ENCODE results near the gene PDGFD. TPM values are rescaled to one million over a fixed set of nuclear protein-coding genes. Genes with fewer than 3 reads are reported as not detected.

The PDGFD gene
- total and polyA plus RNA-seq, 2 donors (not counting 1 experiment from before 2014, with no cell fraction given), result 0.07 to 0.71 TPM

DNA sequence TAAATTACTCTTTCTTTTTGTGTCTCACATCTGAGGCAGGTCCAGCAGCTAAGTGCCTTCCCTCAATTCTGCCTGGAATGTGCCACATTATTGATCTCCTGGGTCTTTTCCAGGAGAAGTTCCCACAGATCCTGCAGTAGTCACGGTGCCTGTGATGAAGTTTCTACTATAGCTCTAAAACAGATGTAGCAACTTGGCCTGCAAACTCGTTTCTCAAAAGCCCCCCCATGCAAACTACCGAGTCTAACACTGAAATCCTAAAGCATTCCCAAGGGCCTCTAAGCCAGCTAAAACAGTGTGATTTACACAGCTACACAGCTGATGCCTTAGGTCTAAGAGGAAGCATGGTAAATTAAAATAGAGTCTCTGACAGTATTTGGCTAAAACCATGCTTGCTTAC, 73.2 kb downstream of the PDGFD start:
- Histone ChIP-seq H3K4me3 (ENCODE audit: control extremely low read depth in 1 of 5, extremely low read depth in 1 of 5, insufficient read depth in 1 of 5, low read depth in 2 of 5, low read length in 4 of 5) (no peak overlapping the region), H3K79me2 (ENCODE audit: control insufficient read depth, insufficient read depth, low read length) (no peaks in the 10 kb centered on the region), H3K4me1 (ENCODE audit: control insufficient read depth in 2 of 2, insufficient read depth in 2 of 2, low read length in 2 of 2) (no peaks in the 10 kb centered on the region), H2AFZ (ENCODE audit: insufficient read depth, low read depth, low read length, poor library complexity, severe bottlenecking) (no peak overlapping the region), H3K9me3 (ENCODE audit: control extremely low read depth in 1 of 3, control insufficient read depth in 2 of 3, insufficient read depth in 1 of 3, low read length in 2 of 3) (peaks cover 0 to 1% (median 0%) of the 10 kb centered on the region in 3 donors), H3K4me2 (replicated peaks; ENCODE audit: low read depth, low read length, poor library complexity, severe bottlenecking) (no peak overlapping the region), H3K9ac (ENCODE audit: low read length) (no peak overlapping the region), H3K27me3 (replicated peaks in 1 of 4; ENCODE audit: control extremely low read depth in 1 of 4, control insufficient read depth in 3 of 4, insufficient read depth in 4 of 4, low read length in 3 of 4) (no peaks in the 10 kb centered on the region), H4K20me1 (ENCODE audit: control insufficient read depth, insufficient read depth, low read length, poor library complexity, severe bottlenecking) (no peaks in the 10 kb centered on the region), H3K27ac (ENCODE audit: low read length in 2 of 2) (no peak overlapping the region), H3K36me3 (replicated peaks in 1 of 2; ENCODE audit: control extremely low read depth in 1 of 2, control insufficient read depth in 1 of 2, extremely low read depth in 1 of 2, insufficient read depth in 2 of 2, low read length in 1 of 2) (no peaks in the 10 kb centered on the region)
- Mint-ChIP-seq H3K4me3 (no peak overlapping the region), H3K9me3 (ENCODE audit: insufficient read depth) (no peaks in the 10 kb centered on the region), H3K27ac (no peak overlapping the region), H3K4me1 (peaks cover 4% of the 10 kb centered on the region), H3K27me3 (no peaks in the 10 kb centered on the region)
- CTCF ChIA-PET, result no interaction called here
- WGBS (ENCODE audit: insufficient coverage), result 100% methylated on average over 1 of the region's 3 CpGs
- ATAC-seq (ENCODE audit: low read depth) (no peak), DNase-seq (no peak)
- POLR2A ChIA-PET, result no interaction called here
- TF ChIP-seq, protein P1, sequence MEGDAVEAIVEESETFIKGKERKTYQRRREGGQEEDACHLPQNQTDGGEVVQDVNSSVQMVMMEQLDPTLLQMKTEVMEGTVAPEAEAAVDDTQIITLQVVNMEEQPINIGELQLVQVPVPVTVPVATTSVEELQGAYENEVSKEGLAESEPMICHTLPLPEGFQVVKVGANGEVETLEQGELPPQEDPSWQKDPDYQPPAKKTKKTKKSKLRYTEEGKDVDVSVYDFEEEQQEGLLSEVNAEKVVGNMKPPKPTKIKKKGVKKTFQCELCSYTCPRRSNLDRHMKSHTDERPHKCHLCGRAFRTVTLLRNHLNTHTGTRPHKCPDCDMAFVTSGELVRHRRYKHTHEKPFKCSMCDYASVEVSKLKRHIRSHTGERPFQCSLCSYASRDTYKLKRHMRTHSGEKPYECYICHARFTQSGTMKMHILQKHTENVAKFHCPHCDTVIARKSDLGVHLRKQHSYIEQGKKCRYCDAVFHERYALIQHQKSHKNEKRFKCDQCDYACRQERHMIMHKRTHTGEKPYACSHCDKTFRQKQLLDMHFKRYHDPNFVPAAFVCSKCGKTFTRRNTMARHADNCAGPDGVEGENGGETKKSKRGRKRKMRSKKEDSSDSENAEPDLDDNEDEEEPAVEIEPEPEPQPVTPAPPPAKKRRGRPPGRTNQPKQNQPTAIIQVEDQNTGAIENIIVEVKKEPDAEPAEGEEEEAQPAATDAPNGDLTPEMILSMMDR (IDR thresholded peaks at IDR 0.05), result no peak
- TF ChIP-seq EZH2 (IDR thresholded peaks at IDR 0.05; ENCODE audit: borderline replicate concordance, insufficient read depth, low read depth, low read length, poor library complexity, severe bottlenecking), result no peak
- intact Hi-C loops (cut with micrococcal nuclease), result no loop called here

DNA sequence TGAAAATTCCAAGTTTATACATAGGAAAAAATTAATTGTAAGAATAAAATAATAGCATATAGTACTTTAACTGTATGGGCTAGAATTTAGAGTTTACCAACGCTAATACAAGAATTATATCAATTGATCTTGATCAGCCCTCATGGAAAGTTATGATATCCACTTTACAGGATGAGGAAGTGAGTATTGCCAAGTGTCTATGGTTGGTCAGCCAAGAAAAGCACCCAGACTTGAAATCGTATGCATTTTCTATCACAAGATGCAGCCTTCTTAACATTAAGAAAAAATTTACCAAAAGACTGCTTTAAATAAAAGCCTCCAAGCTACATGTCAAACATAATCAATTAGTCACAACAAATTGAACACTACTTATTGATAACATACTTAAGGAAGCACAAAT, 74.5 kb downstream of the PDGFD start:
- no peak for ATAC-seq (ENCODE audit: low read depth)

More for the DNA sequence above, 74.5 kb downstream of the PDGFD start:
- Histone ChIP-seq H3K36me3 (replicated peaks in 1 of 2; ENCODE audit: control extremely low read depth in 1 of 2, control insufficient read depth in 1 of 2, extremely low read depth in 1 of 2, insufficient read depth in 2 of 2, low read length in 1 of 2) (no peaks in the 10 kb centered on the region), H3K4me1 (ENCODE audit: control insufficient read depth in 2 of 2, insufficient read depth in 2 of 2, low read length in 2 of 2) (no peaks in the 10 kb centered on the region), H3K27ac (ENCODE audit: low read length in 2 of 2) (no peak overlapping the region), H4K20me1 (ENCODE audit: control insufficient read depth, insufficient read depth, low read length, poor library complexity, severe bottlenecking) (no peaks in the 10 kb centered on the region), H3K9ac (ENCODE audit: low read length) (no peak overlapping the region), H2AFZ (ENCODE audit: insufficient read depth, low read depth, low read length, poor library complexity, severe bottlenecking) (no peak overlapping the region), H3K27me3 (replicated peaks in 1 of 4; ENCODE audit: control extremely low read depth in 1 of 4, control insufficient read depth in 3 of 4, insufficient read depth in 4 of 4, low read length in 3 of 4) (no peaks in the 10 kb centered on the region), H3K4me3 (ENCODE audit: control extremely low read depth in 1 of 5, extremely low read depth in 1 of 5, insufficient read depth in 1 of 5, low read depth in 2 of 5, low read length in 4 of 5) (no peak overlapping the region), H3K9me3 (ENCODE audit: control extremely low read depth in 1 of 3, control insufficient read depth in 2 of 3, insufficient read depth in 1 of 3, low read length in 2 of 3) (peaks cover 0 to 1% (median 0%) of the 10 kb centered on the region in 3 donors), H3K79me2 (ENCODE audit: control insufficient read depth, insufficient read depth, low read length) (no peaks in the 10 kb centered on the region), H3K4me2 (replicated peaks; ENCODE audit: low read depth, low read length, poor library complexity, severe bottlenecking) (no peak overlapping the region)
- peaks cover 4% of the 10 kb centered on the region for H3K4me1 Mint-ChIP-seq
- H3K9me3 Mint-ChIP-seq (ENCODE audit: insufficient read depth), result no peaks in the 10 kb centered on the region
- H3K4me3 Mint-ChIP-seq, result no peak overlapping the region
- no peak for DNase-seq
- intact Hi-C loops (cut with micrococcal nuclease), result no loop called here
- TF ChIP-seq, protein P1 (IDR thresholded peaks at IDR 0.05), result no peak
- no peak for TF ChIP-seq EZH2 (IDR thresholded peaks at IDR 0.05; ENCODE audit: borderline replicate concordance, insufficient read depth, low read depth, low read length, poor library complexity, severe bottlenecking)
- H3K27me3 Mint-ChIP-seq, result no peaks in the 10 kb centered on the region
- 0% methylated on average over 1 of the region's 2 CpGs for WGBS (ENCODE audit: insufficient coverage)
- no peak overlapping the region for H3K27ac Mint-ChIP-seq
- POLR2A ChIA-PET, result no interaction called here
- CTCF ChIA-PET, result no interaction called here

Data from B cell (primary cell).